ENCODE measurements around the gene FRMD3.

GRCh38 chr9:83259558-83259957, 278.6 kb downstream of the FRMD3 start:
- TF ChIP-seq CTCF (IDR thresholded peaks at IDR 0.05): no peak
- TF ChIP-seq POLR2A (IDR thresholded peaks at IDR 0.05): no peak

All from body of pancreas (tissue), 4 donors.